ENCODE results near the gene SLC7A1.

GRCh38 chr13:29563941-29564340, 31.5 kb downstream of the SLC7A1 start:
- TF ChIP-seq CTCF (conservative IDR thresholded peaks at IDR 0.05) (no peak), ZFX (IDR thresholded peaks at IDR 0.05) (no peak)

Data from C4-2B (cell line).